ENCODE data around the gene PRPF6. TPM values are rescaled to one million over a fixed set of nuclear protein-coding genes. Genes with fewer than 3 reads are reported as not detected.
A peak's percentile ranks its signal among the peaks of the same experiment; 100 is the strongest.

PRPF6 gene
- total and polyA plus RNA-seq, 2 of the 13 experiments (the other 11 are each of a cell fraction or from before 2014, with no cell fraction given) = 63.7 to 101 TPM

GRCh38 chr20:64024141-64024990 lies 43.4 kb downstream of the PRPF6 start (continued):
- TF ChIP-seq, protein P1, sequence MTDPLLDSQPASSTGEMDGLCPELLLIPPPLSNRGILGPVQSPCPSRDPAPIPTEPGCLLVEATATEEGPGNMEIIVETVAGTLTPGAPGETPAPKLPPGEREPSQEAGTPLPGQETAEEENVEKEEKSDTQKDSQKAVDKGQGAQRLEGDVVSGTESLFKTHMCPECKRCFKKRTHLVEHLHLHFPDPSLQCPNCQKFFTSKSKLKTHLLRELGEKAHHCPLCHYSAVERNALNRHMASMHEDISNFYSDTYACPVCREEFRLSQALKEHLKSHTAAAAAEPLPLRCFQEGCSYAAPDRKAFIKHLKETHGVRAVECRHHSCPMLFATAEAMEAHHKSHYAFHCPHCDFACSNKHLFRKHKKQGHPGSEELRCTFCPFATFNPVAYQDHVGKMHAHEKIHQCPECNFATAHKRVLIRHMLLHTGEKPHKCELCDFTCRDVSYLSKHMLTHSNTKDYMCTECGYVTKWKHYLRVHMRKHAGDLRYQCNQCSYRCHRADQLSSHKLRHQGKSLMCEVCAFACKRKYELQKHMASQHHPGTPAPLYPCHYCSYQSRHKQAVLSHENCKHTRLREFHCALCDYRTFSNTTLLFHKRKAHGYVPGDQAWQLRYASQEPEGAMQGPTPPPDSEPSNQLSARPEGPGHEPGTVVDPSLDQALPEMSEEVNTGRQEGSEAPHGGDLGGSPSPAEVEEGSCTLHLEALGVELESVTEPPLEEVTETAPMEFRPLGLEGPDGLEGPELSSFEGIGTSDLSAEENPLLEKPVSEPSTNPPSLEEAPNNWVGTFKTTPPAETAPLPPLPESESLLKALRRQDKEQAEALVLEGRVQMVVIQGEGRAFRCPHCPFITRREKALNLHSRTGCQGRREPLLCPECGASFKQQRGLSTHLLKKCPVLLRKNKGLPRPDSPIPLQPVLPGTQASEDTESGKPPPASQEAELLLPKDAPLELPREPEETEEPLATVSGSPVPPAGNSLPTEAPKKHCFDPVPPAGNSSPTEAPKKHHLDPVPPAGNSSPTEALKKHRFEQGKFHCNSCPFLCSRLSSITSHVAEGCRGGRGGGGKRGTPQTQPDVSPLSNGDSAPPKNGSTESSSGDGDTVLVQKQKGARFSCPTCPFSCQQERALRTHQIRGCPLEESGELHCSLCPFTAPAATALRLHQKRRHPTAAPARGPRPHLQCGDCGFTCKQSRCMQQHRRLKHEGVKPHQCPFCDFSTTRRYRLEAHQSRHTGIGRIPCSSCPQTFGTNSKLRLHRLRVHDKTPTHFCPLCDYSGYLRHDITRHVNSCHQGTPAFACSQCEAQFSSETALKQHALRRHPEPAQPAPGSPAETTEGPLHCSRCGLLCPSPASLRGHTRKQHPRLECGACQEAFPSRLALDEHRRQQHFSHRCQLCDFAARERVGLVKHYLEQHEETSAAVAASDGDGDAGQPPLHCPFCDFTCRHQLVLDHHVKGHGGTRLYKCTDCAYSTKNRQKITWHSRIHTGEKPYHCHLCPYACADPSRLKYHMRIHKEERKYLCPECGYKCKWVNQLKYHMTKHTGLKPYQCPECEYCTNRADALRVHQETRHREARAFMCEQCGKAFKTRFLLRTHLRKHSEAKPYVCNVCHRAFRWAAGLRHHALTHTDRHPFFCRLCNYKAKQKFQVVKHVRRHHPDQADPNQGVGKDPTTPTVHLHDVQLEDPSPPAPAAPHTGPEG (CRISPR knock-in tag; IDR thresholded peaks at IDR 0.05) = no peak
- TF ChIP-seq, protein P2, sequence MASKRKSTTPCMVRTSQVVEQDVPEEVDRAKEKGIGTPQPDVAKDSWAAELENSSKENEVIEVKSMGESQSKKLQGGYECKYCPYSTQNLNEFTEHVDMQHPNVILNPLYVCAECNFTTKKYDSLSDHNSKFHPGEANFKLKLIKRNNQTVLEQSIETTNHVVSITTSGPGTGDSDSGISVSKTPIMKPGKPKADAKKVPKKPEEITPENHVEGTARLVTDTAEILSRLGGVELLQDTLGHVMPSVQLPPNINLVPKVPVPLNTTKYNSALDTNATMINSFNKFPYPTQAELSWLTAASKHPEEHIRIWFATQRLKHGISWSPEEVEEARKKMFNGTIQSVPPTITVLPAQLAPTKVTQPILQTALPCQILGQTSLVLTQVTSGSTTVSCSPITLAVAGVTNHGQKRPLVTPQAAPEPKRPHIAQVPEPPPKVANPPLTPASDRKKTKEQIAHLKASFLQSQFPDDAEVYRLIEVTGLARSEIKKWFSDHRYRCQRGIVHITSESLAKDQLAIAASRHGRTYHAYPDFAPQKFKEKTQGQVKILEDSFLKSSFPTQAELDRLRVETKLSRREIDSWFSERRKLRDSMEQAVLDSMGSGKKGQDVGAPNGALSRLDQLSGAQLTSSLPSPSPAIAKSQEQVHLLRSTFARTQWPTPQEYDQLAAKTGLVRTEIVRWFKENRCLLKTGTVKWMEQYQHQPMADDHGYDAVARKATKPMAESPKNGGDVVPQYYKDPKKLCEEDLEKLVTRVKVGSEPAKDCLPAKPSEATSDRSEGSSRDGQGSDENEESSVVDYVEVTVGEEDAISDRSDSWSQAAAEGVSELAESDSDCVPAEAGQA (IDR thresholded peaks at IDR 0.05; ENCODE audit: low read depth) = 0 out of 2 replicates have a peak, but pooled peaks have one; percentile 46
- TF ChIP-seq, protein P2 (CRISPR knock-in tag; IDR thresholded peaks at IDR 0.05; ENCODE audit: borderline replicate concordance) = no peak
- TF ChIP-seq ZNF333 (CRISPR knock-in tag; IDR thresholded peaks at IDR 0.05; ENCODE audit: borderline replicate concordance) (0 out of 2 replicates have a peak, but pooled peaks have one; percentile 15), ZNF768 (CRISPR knock-in tag; IDR thresholded peaks at IDR 0.05) (peak; percentile 79; the same call in 1 of the 2 replicates), ZNF253 (CRISPR knock-in tag; IDR thresholded peaks at IDR 0.05; ENCODE audit: borderline replicate concordance) (peak; percentile 77; the same call in 1 of the 2 replicates), MEIS2 (CRISPR knock-in tag; IDR thresholded peaks at IDR 0.05) (peak; percentile 42; the same call in 1 of the 2 replicates), SIX4 (CRISPR knock-in tag; IDR thresholded peaks at IDR 0.05) (no peak), GABPA (IDR thresholded peaks at IDR 0.05; ENCODE audit: low read depth, low read length) (no peak), GABPA (CRISPR knock-in tag; IDR thresholded peaks at IDR 0.05; ENCODE audit: low read depth) (peak; percentile 39; the same call in 1 of the 2 replicates)
- TF ChIP-seq, protein P3, sequence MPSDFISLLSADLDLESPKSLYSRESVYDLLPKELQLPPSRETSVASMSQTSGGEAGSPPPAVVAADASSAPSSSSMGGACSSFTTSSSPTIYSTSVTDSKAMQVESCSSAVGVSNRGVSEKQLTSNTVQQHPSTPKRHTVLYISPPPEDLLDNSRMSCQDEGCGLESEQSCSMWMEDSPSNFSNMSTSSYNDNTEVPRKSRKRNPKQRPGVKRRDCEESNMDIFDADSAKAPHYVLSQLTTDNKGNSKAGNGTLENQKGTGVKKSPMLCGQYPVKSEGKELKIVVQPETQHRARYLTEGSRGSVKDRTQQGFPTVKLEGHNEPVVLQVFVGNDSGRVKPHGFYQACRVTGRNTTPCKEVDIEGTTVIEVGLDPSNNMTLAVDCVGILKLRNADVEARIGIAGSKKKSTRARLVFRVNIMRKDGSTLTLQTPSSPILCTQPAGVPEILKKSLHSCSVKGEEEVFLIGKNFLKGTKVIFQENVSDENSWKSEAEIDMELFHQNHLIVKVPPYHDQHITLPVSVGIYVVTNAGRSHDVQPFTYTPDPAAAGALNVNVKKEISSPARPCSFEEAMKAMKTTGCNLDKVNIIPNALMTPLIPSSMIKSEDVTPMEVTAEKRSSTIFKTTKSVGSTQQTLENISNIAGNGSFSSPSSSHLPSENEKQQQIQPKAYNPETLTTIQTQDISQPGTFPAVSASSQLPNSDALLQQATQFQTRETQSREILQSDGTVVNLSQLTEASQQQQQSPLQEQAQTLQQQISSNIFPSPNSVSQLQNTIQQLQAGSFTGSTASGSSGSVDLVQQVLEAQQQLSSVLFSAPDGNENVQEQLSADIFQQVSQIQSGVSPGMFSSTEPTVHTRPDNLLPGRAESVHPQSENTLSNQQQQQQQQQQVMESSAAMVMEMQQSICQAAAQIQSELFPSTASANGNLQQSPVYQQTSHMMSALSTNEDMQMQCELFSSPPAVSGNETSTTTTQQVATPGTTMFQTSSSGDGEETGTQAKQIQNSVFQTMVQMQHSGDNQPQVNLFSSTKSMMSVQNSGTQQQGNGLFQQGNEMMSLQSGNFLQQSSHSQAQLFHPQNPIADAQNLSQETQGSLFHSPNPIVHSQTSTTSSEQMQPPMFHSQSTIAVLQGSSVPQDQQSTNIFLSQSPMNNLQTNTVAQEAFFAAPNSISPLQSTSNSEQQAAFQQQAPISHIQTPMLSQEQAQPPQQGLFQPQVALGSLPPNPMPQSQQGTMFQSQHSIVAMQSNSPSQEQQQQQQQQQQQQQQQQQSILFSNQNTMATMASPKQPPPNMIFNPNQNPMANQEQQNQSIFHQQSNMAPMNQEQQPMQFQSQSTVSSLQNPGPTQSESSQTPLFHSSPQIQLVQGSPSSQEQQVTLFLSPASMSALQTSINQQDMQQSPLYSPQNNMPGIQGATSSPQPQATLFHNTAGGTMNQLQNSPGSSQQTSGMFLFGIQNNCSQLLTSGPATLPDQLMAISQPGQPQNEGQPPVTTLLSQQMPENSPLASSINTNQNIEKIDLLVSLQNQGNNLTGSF (CRISPR knock-in tag; IDR thresholded peaks at IDR 0.05) = peak; percentile 64; the same call in 1 of the 2 replicates

Measured in HepG2 (cell line).